SK-N-MC (cell line): ENCODE data around the gene NOXO1.

Source experiments
- EZH2 ChIP-seq: fragments of 200-600 bp; sonication (generic); IDR thresholded peaks from one replicate; pipeline ENCODE4 v1.6.1; 2017; ENCODE audit warnings: antibody characterized with exemption
- POLR2AphosphoS5 ChIP-seq: IDR thresholded peaks from 2 replicates; pipeline ENCODE4 v1.6.1; 2012; ENCODE audit warnings: mild to moderate bottlenecking, low read depth, low read length, borderline replicate concordance

GRCh38 chr16:1938910-1939309 lies 42.4 kb downstream of the NOXO1 start:
- no peak for TF ChIP-seq EZH2
- TF ChIP-seq POLR2AphosphoS5 = no peak
